K562 (cell line): ENCODE results near the gene GADL1. TPM values are rescaled to one million over a fixed set of nuclear protein-coding genes. Genes with fewer than 3 reads are reported as not detected.

ENCODE experiments used
- ATAC-seq: fragments of 200-7000 bp; cut with Tn5 transposase; 3 replicates; pipeline ENCODE4 v1.9.1; 2020; ENCODE audit warnings: moderate library complexity
- BruUV-seq: library from RNA; stranded (reverse); fragments of 400-500 nt; replicated peaks from 2 replicates; lab custom pipeline; 2021; lab: Mats Ljungman, UMichigan
- CTCF ChIA-PET: fragments of 300-600 bp; formaldehyde crosslinking; extraction: SDS; loops from one replicate; lab custom pipeline; 2021; ENCODE audit warnings: low intra/inter-chr PET ratio; lab: Yijun Ruan, JAX
- POLR2A ChIA-PET: fragments of 300-600, 350-650 bp; sonication (Branson Sonifier 250); formaldehyde crosslinking; extraction: SDS; loops from one replicate; lab custom pipeline; 2021; ENCODE audit warnings: antibody characterized with exemption, inconsistent platforms; lab: Yijun Ruan, JAX
- DNase-seq, 4 experiments: peaks; one replicate each; pipeline versions ENCODE4 v3.0.0 to v3.0.0-alpha.2; 2011 to 2018; ENCODE audit warnings: low spot score in 3 of 4, mixed read lengths in 3 of 4; ENCODE audit errors: extremely low read depth in 1 of 4
- FAIRE-seq: peaks from 2 replicates; lab custom pipeline; 2011; peaks lifted over from hg19 to GRCh38; lab: Jason Lieb, UNC
- H2AFZ ChIP-seq: 2 replicates; pipeline ENCODE4 v1.6.0; 2011; ENCODE audit warnings: low read depth, low read length, control low read depth, inconsistent platforms
- H3K27ac ChIP-seq: fragments of 200-600 bp; 3 replicates; pipeline ENCODE4 v1.8.0; 2011; ENCODE audit warnings: low read depth, mild to moderate bottlenecking, control low read depth, inconsistent platforms, low read length, moderate library complexity, mixed read lengths; ENCODE audit errors: extremely low read depth
- H3K27me3 ChIP-seq, 2 experiments: fragments of 300-600 bp in 1 of 2; 2 replicates in 1 of 2; 3 replicates in 1 of 2; pipeline versions ENCODE4 v1.6.0 to v1.8.0; 2011; ENCODE audit warnings: inconsistent platforms in 2 of 2, low read length in 2 of 2, mild to moderate bottlenecking in 1 of 2, mixed read lengths in 1 of 2, moderate library complexity in 1 of 2; ENCODE audit not compliant: control insufficient read depth in 2 of 2, insufficient read depth in 2 of 2
- H3K36me3 ChIP-seq: fragments of 300-600 bp; 3 replicates; pipeline ENCODE4 v1.8.0; 2011; ENCODE audit warnings: mild to moderate bottlenecking, low read length, inconsistent platforms; ENCODE audit not compliant: control insufficient read depth, insufficient read depth
- H3K4me1 ChIP-seq, 2 experiments: fragments of 200-600 bp in 1 of 2; replicated peaks in 1 of 2; 2 replicates in 1 of 2; 3 replicates in 1 of 2; pipeline versions ENCODE4 v1.5.1 to v1.8.0; 2011; ENCODE audit warnings: inconsistent platforms in 2 of 2, low read length in 2 of 2, mild to moderate bottlenecking in 1 of 2, mixed read lengths in 1 of 2, moderate library complexity in 1 of 2; ENCODE audit not compliant: control insufficient read depth in 2 of 2, insufficient read depth in 2 of 2
- H3K4me2 ChIP-seq: 2 replicates; pipeline ENCODE4 v1.6.1; 2011; ENCODE audit warnings: low read length, control low read depth, inconsistent platforms, mixed read lengths; ENCODE audit not compliant: insufficient read depth
- H3K4me3 ChIP-seq: fragments of 200-600 bp; sonication (generic), shearing (Covaris generic); 2 replicates; pipeline ENCODE4 v1.5.1; 2016; ENCODE audit warnings: control low read depth, inconsistent platforms
- H3K79me2 ChIP-seq: fragments of 200-600 bp; 3 replicates; pipeline ENCODE4 v1.8.0; 2011; ENCODE audit warnings: low read length, inconsistent platforms; ENCODE audit not compliant: control insufficient read depth, insufficient read depth
- H3K9ac ChIP-seq, 2 experiments: 2 replicates each; pipeline versions ENCODE4 v1.6.0 to v1.6.1; 2011; ENCODE audit warnings: low read depth in 2 of 2, low read length in 2 of 2, control low read depth in 1 of 2, inconsistent platforms in 1 of 2, mild to moderate bottlenecking in 1 of 2, mixed read lengths in 1 of 2; ENCODE audit not compliant: insufficient read depth in 1 of 2
- H3K9me1 ChIP-seq: one replicate; pipeline ENCODE4 v1.6.0; 2011; ENCODE audit warnings: inconsistent platforms, mild to moderate bottlenecking, low read length, moderate library complexity; ENCODE audit not compliant: control insufficient read depth, insufficient read depth
- H3K9me3 ChIP-seq: replicated peaks from 2 replicates; pipeline ENCODE4 v1.5.1; 2011; ENCODE audit warnings: low read depth, low read length, inconsistent platforms; ENCODE audit not compliant: control insufficient read depth, insufficient read depth
- H4K20me1 ChIP-seq: replicated peaks from 2 replicates; pipeline ENCODE4 v1.6.1; 2011; ENCODE audit warnings: low read length, inconsistent platforms, mixed read lengths; ENCODE audit not compliant: control insufficient read depth, insufficient read depth
- KLF10 ChIP-seq: fragments of 250-450 bp; sonication (Bioruptor Pico); IDR thresholded peaks from 2 replicates; pipeline ENCODE4 v1.6.1; 2021; ENCODE audit warnings: matching md5 sums
- NCOA2 ChIP-seq, 2 experiments: fragments of 450-650 bp; IDR thresholded peaks; 2 replicates each; pipeline ENCODE4 v1.6.1; 2018; ENCODE audit warnings: mild to moderate bottlenecking in 2 of 2, moderate library complexity in 1 of 2; ENCODE audit not compliant: partially characterized antibody in 2 of 2
- PATZ1 ChIP-seq: fragments of 250-450 bp; sonication (Bioruptor Pico); IDR thresholded peaks from 2 replicates; pipeline ENCODE4 v1.5.0; 2020; ENCODE audit warnings: mild to moderate bottlenecking, borderline replicate concordance
- POLR2H ChIP-seq: IDR thresholded peaks from 2 replicates; pipeline ENCODE4 v1.6.1; 2016; ENCODE audit warnings: missing genetic modification characterization, low read depth, mild to moderate bottlenecking, control low read depth, missing compliant biosample characterization, moderate library complexity
- SAFB2 ChIP-seq: fragments of 200-400 bp; formaldehyde crosslinking; IDR thresholded peaks from 2 replicates; pipeline ENCODE4 v1.6.1; 2018; ENCODE audit warnings: borderline replicate concordance, low read length, low read depth, moderate library complexity; ENCODE audit not compliant: severe bottlenecking
- SPI1 ChIP-seq: IDR thresholded peaks from 2 replicates; pipeline ENCODE4 v1.6.1; 2011; ENCODE audit warnings: low read depth, low read length, control low read depth, borderline replicate concordance
- TAF7 ChIP-seq: fragments of 450-650 bp; IDR thresholded peaks from 2 replicates; pipeline ENCODE4 v1.6.1; 2016; ENCODE audit warnings: missing genetic modification characterization, missing compliant biosample characterization
- TBL1XR1 ChIP-seq, 2 experiments: IDR thresholded peaks; 2 replicates each; pipeline ENCODE4 v1.6.1; 2012; ENCODE audit warnings: improper control_type of control experiment in 2 of 2, low read length in 2 of 2, mild to moderate bottlenecking in 1 of 2
- XRCC5 ChIP-seq: fragments of 200-400 bp; formaldehyde crosslinking; IDR thresholded peaks from 2 replicates; pipeline ENCODE4 v1.6.1; 2017; ENCODE audit warnings: low read depth, mild to moderate bottlenecking, low read length
- YY1 ChIP-seq, 3 experiments: IDR thresholded peaks; 2 replicates each; pipeline ENCODE4 v1.6.1; 2011; ENCODE audit warnings: low read length in 2 of 3, mild to moderate bottlenecking in 2 of 3, moderate library complexity in 2 of 3, borderline replicate concordance in 1 of 3, control low read depth in 1 of 3, low read depth in 1 of 3; ENCODE audit not compliant: insufficient read depth in 3 of 3, insufficient replicate concordance in 2 of 3, control insufficient read depth in 1 of 3, insufficient read length in 1 of 3; ENCODE audit errors: extremely low read depth in 1 of 3
- ZNF347 ChIP-seq: fragments of 450-650 bp; formaldehyde crosslinking; IDR thresholded peaks from 2 replicates; pipeline ENCODE4 v1.4.0; 2020; ENCODE audit warnings: low read depth, mild to moderate bottlenecking, moderate library complexity
- WGBS: fragments of 100-300 bp; shearing (Covaris generic); methylation state at CpG from one replicate; pipeline ENCODE4 v1.1.6; 2016; ENCODE audit warnings: low coverage, mixed read lengths; ENCODE audit not compliant: insufficient coverage; ENCODE audit errors: missing lambda C conversion rate; 5-methylcytosine and 5-hydroxymethylcytosine counted together
- in situ Hi-C: fragments of 300-500 bp; cut with MboI; formaldehyde crosslinking; loops from 4 replicates; pipeline ENCODE4 v1.15.0; 2018; ENCODE audit warnings: inconsistent platforms, mixed read lengths
- intact Hi-C: fragments of 100-400 bp; cut with micrococcal nuclease; formaldehyde crosslinking; loops from 2 replicates; pipeline ENCODE4 v1.14.2; 2022
- polyA plus RNA-seq, 8 experiments: library from polyadenylated mRNA; depleted of rRNA in 4 of 8; stranded (reverse) in 5 of 8; unstranded in 3 of 8; fragments of >200 nt; fragmentation: Nextera tagmentation in 2 of 8; fragmentation: Illumina TruSeq in 1 of 8; extraction: Ambion mirVana in 2 of 8; extraction: Trizol in 1 of 8; gene quantifications; 2 replicates each; pipeline versions ENCODE4 v1.2.1 to v1.2.3, GENCODE V29; 2011 to 2014; ENCODE audit warnings: inconsistent platforms in 1 of 8, missing spikeins in 1 of 8
- total RNA-seq, 7 experiments: library from RNA; depleted of rRNA in 6 of 7; stranded (reverse); fragments of >200 nt in 6 of 7; fragmentation: Illumina TruSeq in 2 of 7; extraction: Trizol in 2 of 7; gene quantifications; 2 replicates each; pipeline versions ENCODE4 v1.2.1 to v1.2.3, GENCODE V29; 2011 to 2021; ENCODE audit warnings: low replicate concordance in 1 of 7

GADL1 gene
- total and polyA plus RNA-seq, 9 of the 15 experiments (the other 6 are each of a cell fraction or from before 2014, with no cell fraction given), result 0.07 TPM; not detected in 8

- TF ChIP-seq PATZ1 (CRISPR knock-in tag) (no peak), NCOA2 (IDR thresholded peaks at IDR 0.05; ENCODE audit: partially characterized antibody in 2 of 2) (no peak), SPI1 (no peak), YY1 (IDR thresholded peaks at IDR 0.05; ENCODE audit: borderline replicate concordance in 1 of 3, control insufficient read depth in 1 of 3, extremely low read depth in 1 of 3, insufficient read depth in 3 of 3, insufficient read length in 1 of 3, insufficient replicate concordance in 2 of 3, low read depth in 1 of 3, low read length in 2 of 3) (no peak), XRCC5 (no peak), POLR2H (no peak), TAF7 (tag) (no peak), ZNF347 (CRISPR knock-in tag) (no peak), KLF10 (no peak), TBL1XR1 (IDR thresholded peaks at IDR 0.05; ENCODE audit: low read length in 2 of 2) (no peak), SAFB2 (no peak)
- 0% methylated on average over 1 of the region's 1 CpG for WGBS
- no peaks in the 10 kb centered on the region; the same call in none of the 2 replicates for H3K9me3 ChIP-seq
These were observed 15.6 kb downstream of the GADL1 start for GRCh38 chr3:30878862-30879261.

More at GRCh38 chr3:30878862-30879261, 15.6 kb downstream of the GADL1 start:
- ATAC-seq (no peak), FAIRE-seq (no peak), DNase-seq (no peak)
- no peaks in the 10 kb centered on the region for H3K4me1 ChIP-seq
- no TSS peak for BruUV-seq
- in situ Hi-C loops (no loop called here), intact Hi-C loops (no loop called here)
- CTCF ChIA-PET, result no interaction called here
- no peaks in the 10 kb centered on the region for H4K20me1 ChIP-seq
- no peak overlapping the region for H3K4me2 ChIP-seq
- no peak overlapping the region for H3K4me3 ChIP-seq
- H3K27me3 ChIP-seq, result no peaks in the 10 kb centered on the region
- no peaks in the 10 kb centered on the region for H3K36me3 ChIP-seq
- no peaks in the 10 kb centered on the region for H3K79me2 ChIP-seq
- H3K9ac ChIP-seq, result no peak overlapping the region
- H3K27ac ChIP-seq, result no peak overlapping the region
- POLR2A ChIA-PET, result interaction anchor here (0.6 kb wide), 1 partner anchor 12 kb away, joined by 4 read pairs; no protein-coding TSS in a partner anchor
- H2AFZ ChIP-seq, result no peak overlapping the region
- no peaks in the 10 kb centered on the region for H3K9me1 ChIP-seq
